COLO829 (cell line): ENCODE measurements around the gene CTDSPL.
A peak's percentile ranks its signal among the peaks of the same experiment; 100 is the strongest.
"Not testable (repeated sequence)": the region's sequence is repeated elsewhere in the genome, so short reads cannot be mapped to it uniquely, and the experiment has no call there.

Experiments
- DNase-seq: peaks from one replicate; pipeline ENCODE4 v3.0.0; 2012; ENCODE audit warnings: low spot score

Gene CTDSPL

GRCh38 chr3:37861620-37862041, at the start of gene CTDSPL:
Gene CTDSPL (plus strand): TSS chr3:37861880. CDS start chr3:37862200, 320 bp downstream.
- DNase-seq, result peak; percentile 56

GRCh38 chr3:37812499-37812896, 49.2 kb upstream of the CTDSPL start:
- DNase-seq, result no peak

- no peak for DNase-seq
Measured at GRCh38 chr3:37813403-37813802, 48.3 kb upstream of the CTDSPL start.

- DNase-seq, result peak; percentile 23
Measured at GRCh38 chr3:37814547-37814946, 47.1 kb upstream of the CTDSPL start.

GRCh38 chr3:37815156-37815555, 46.5 kb upstream of the CTDSPL start:
- not testable (repeated sequence) for DNase-seq

- DNase-seq, result no peak
Measured at GRCh38 chr3:37816271-37816670, 45.4 kb upstream of the CTDSPL start.

- no peak for DNase-seq
Measured at GRCh38 chr3:37819591-37819990, 42.1 kb upstream of the CTDSPL start.

GRCh38 chr3:37820286-37820685, 41.4 kb upstream of the CTDSPL start:
- DNase-seq, result no peak

- no peak for DNase-seq
Measured at GRCh38 chr3:37823189-37823588, 38.5 kb upstream of the CTDSPL start.

- DNase-seq, result no peak
Measured at GRCh38 chr3:37824090-37824953, 37.4 kb upstream of the CTDSPL start.

GRCh38 chr3:37824954-37825328, 36.7 kb upstream of the CTDSPL start:
- no peak for DNase-seq

- DNase-seq, result no peak
Measured at GRCh38 chr3:37825744-37826400, 35.8 kb upstream of the CTDSPL start.

- no peak for DNase-seq
Measured at GRCh38 chr3:37826502-37826901, 35.2 kb upstream of the CTDSPL start.

- DNase-seq, result no peak
Measured at GRCh38 chr3:37826933-37827332, 34.7 kb upstream of the CTDSPL start.

- DNase-seq, result no peak
Measured at GRCh38 chr3:37832480-37832879, 29.2 kb upstream of the CTDSPL start.

GRCh38 chr3:37833302-37834186, 28.1 kb upstream of the CTDSPL start:
- DNase-seq, result no peak

GRCh38 chr3:37836589-37836988, 25.1 kb upstream of the CTDSPL start:
- DNase-seq, result no peak

GRCh38 chr3:37847689-37848088, 14.0 kb upstream of the CTDSPL start:
- DNase-seq, result no peak

GRCh38 chr3:37849146-37849923, 12.3 kb upstream of the CTDSPL start:
- no peak for DNase-seq

- no peak for DNase-seq
Measured at GRCh38 chr3:37852097-37852496, 9.6 kb upstream of the CTDSPL start.

- no peak for DNase-seq
Measured at GRCh38 chr3:37852771-37853170, 8.9 kb upstream of the CTDSPL start.
